GM19467 (cell line): ENCODE data around the gene KCNIP2.

Experiments used
- ATAC-seq: cut with Tn5 transposase; IDR thresholded peaks from one replicate; pipeline ENCODE4 v1.9.1; 2021; ENCODE audit warnings: mild to moderate bottlenecking, moderate library complexity; ENCODE audit not compliant: unreplicated experiment

KCNIP2 gene

DNA sequence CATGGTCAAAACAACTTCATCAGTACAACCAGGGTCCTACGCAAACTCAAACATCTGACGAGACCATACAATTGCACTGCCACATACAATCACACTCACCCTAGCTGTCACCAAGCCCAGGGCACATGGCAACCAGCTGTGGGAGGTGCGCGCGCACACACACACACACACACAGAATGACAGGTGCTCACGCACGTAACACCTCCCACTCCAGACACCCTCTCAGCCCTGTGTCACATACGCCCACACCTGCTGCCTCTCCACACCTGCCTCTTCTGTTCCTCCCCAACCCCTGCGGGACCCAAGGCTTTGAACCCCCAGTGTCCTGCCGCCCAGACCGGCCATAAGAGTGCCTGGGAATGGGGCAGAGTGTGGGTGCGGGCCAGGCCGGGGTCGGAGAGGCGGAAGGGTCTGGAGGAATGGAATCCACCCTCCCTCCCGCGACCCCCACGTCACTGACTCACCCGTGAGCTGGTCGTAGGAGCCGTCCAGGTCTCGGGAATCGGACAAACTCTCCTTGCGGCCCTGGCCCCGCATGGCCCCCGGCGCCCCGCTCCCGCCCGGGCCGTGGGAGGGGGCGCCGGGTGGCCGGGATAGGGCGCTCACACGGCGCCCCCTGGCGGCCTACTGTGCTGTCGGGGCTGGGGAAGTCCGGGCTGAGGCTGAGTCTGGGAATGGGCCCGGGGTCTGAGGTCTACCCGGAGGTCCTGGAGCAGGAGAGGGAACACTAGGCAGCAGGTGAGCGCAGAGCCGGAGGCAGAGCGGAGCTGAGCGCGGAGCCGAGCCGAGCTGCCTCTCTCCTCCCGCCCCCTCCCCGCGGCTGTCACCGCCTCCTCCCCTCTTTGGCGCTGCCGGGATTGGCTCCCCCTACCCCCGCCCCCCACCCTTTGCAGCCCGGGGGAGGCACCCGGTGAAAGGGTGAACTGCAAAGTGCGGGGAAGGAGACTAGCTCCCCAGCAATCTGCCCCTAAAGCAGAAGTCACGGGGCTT is at the start of gene KCNIP2:
Gene KCNIP2, minus strand, starts transcription at position 769 of the 990 bp plus-strand sequence. Its CDS starts 232 bp downstream, at position 537.
- no peak for ATAC-seq

DNA sequence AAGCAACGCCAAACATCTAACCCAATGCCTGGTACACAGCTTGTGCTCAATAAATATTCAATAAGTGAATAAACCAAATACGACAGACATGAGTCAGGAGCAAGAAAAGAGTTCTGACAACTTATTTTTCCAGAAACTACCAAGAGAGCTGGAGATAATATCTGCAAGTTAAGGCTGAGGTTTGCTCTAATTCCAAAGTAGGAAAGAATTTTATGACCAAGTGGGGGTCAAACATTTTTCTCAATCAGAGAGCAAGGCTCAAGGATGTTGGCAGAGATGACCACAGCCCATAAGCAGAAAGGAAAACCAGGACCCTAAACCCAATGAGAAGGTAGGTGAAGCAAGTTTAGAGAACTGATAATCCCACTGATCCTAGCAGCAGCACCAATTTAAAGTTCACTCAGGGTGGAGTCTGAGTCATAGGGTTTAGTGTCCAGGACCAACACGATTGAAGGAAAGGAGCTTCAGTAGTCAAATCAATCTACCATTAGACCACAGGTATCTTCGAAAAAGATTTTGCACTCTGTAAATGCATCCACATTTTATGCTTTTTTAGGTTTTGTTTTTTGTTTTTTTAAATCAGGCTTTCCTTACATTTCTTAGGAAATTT is 49.3 kb upstream of the KCNIP2 start:
- no peak for ATAC-seq

DNA sequence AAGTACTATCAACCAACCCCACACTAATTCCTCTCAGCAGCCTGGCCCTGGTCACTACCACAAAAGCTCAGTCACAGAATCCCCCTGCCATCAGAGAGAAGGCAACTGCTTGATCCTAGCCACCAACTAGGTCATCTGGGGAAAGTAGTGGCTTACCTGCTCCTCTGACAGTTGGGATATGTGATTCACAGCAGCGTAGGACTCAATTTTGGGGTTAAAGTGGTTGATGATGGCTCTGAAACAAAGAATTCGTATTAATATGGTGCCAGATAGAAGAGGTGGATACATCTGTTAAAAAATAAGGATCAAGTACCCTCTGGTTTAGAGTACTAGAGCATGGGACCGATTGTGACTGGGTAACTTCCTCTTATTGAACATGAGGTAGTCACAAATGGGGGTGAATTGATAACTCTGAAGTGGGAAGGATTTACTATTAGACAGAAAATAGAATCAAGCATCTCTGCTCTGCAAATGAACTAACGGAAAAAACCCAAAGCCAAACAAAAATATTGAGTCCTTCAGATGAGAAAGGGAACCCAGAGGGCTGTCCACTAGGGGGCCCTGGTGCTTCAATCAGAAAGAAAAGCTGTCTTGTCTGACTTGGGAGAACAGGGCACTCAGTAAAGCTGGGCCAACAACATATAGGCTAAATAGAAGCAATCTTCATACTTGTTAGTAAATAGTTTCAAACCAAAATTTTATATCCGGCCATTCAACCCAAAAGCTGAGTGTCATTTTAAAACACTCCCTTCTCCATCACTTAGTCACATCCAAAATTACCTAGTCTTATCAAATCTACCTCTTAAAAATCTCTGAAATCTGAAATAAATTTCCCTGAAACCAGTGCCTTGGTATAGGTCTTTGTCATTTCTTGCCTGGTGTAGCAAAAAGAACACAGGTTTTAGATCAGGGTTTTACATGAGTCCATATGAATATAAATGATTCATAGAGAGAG is 45.9 kb upstream of the KCNIP2 start:
- ATAC-seq = no peak

DNA sequence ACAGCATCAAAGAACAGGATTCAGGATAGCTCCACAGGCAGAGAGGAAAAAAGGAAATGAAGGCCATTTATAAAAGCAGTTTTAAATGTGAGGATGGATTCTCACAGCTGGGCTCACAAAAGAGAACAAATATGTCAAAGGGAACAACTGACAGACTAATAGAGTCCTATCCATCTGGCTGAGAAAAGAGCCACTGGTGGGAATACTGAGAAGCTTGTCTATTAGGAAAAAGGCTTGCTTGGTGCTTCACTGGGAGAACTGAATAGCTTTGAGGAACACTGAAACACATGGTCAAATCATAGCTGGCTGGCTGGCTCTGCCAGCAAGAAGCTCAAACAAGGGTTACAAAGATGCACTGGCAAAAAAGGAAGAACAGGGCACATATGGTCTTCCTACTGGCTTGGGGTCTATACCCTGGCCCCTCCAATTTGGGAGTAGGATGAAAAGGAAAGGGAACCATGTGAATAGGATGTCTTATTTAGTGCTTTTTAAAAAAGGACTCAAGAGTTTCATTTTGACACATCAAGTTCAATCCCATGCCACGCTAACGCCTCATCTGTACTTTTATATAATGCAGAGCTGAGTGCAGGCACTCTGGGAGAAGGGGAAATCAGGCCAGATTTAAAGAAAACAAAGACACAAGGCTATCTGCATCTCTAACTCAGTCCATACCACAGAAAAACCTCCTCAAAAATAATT is 44.8 kb upstream of the KCNIP2 start:
- no peak for ATAC-seq

DNA sequence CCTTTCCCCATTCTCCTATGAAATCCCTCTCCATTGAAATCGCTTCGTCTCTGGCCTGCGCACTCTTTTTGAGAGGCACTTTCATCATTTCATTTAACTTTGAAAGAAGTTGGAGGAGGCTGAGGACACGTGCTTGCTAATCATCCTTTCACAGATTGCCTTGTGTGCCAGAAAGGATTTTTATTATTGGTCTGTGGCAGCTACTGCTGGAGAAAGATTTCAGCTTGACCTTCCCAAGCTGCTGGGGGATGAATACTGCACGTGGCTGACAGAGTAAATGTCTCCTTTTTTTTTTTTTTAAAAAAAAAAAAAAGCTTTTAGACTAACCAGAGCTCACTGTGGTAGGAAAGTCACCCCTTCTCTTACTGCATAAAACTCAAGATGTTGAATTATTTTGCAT is 44.2 kb upstream of the KCNIP2 start:
- no peak for ATAC-seq

DNA sequence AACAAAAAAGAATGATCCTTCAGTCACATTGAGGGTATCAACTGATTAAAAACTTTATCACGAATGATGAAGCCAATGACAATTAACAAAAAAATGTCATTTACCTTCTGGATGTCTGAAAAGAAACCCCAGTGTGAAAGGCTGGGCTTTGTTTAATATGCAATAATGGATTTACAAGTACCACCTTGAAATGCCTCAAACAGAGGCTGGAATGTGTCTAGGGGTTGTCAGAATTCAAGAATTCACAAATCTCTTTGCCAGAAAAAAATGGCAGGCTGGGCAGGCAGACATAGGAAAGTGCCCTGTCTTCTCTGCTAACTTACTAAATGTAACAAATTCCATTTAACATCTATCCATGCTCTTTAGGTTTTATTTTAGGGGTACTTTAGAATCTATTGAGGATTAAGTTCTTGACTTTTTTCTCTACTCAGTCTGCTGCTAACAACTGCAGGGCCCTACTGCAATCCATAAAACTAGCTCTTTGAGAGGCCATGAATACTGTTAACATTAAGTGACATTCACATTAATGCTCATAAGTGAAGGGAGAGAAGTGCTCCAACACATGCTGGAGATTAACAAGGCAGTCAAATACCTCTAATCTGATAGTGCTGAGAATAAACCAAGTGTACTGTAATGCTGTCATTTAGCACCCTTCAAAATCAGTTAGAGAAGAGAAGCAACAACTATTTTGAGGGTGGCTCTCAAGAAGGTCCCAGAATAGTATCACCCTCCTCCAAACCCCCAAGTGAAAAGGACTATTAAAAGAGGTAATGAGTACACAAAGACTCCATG is 43.1 kb upstream of the KCNIP2 start:
- ATAC-seq = no peak

DNA sequence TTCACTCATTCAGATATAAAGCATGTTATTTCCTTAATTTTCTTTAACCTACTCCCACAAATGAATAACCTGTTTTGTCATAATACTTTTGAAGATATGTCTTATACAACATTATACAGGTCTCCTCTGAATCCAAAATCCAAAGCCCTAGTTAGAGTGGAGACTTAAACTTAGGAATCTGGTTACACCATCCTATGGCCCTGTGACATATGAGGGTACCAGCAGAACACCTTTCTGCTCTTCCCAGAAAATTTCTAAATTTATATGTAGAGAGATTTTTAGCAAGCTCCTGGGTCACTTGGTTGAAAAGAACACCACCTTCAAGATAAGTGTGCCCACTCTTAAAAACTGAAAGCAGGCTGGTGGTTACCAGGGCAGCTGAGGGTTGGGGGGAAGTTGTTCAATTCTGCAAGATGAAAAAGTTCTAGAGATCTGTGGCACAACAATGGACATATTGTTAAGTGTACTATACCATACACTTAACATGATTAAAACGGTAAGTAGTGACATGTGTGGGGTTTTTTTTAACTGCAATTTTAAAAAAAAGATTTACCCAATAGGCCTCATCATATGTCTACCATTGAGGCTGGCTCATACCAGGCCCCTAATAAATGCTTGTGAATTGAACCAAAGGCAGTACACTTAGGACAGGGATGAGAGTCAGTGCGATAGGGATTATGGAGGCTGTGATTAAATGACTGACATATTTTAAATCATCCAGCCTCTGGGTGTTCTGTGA is 37.6 kb upstream of the KCNIP2 start:
- no peak for ATAC-seq

DNA sequence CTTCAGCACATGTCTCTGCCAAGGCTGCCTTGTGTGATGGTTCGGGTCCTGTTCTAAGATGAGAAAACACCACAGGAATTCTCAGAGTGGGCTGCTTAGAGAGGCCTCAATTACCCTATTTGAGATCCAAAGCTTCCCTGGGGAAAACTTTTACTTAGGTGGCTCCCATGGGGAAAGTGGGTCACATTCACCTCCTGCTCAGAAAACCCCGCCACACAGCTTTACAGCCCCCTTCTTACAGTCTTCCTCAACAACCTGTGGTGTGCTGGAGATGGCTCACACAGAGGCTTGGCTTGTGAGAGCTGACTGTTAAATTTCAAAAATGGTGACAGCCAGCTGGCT is 36.6 kb upstream of the KCNIP2 start:
- no peak for ATAC-seq

DNA sequence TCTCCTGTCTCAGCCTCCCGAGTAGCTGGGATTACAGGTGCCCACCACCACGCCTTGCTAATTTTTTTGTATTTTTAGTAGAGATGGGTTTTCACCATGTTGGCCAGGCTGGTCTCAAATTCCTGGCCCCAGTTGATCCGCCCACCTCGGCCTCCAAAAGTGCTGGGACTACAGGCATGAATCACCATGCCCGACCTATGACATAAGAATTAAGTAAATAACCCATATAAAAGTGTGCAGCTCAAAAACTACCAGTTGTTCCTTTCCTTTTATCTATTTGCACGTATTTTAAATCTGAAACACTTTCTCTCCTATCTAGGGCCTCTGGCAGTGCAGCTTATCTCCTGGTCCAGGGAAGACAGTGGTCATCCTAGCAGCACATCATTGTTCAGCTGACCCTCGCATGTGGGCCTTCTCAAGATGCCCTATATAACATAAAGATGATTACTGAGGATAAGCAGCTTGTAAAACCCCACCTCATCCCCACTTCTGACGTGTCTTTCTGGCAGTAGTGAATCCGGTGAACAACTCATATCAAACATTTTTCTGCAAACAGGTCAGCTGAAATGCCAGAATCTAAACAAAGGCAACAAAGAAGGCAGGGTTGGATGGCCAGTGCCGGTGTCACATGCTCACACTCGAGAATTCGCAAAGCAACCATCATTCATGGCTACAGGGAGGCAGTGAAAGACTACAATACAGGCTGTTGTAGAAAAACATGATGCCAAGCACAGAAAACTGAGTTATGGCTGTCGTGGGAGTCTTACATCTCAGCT is 36.0 kb upstream of the KCNIP2 start:
- no peak for ATAC-seq

DNA sequence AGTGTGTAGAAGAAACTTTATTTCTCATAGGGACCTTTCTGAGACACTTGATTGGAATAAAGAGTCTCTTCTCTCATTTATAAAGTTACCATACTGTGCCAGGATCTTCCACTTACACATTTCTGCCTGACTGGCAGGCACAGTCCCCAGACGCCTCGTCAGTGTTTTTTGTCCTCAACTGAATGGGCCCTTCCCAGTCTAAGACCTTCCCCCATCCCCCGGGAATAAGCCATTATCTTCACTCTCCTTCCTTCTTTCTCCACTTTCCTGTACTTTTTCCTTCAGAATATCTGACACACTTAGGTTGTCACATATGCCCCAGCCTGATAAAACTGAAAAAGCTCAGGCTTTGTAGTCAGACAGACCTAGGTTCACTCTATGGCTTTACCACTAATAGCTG is 35.3 kb upstream of the KCNIP2 start:
- ATAC-seq = no peak

DNA sequence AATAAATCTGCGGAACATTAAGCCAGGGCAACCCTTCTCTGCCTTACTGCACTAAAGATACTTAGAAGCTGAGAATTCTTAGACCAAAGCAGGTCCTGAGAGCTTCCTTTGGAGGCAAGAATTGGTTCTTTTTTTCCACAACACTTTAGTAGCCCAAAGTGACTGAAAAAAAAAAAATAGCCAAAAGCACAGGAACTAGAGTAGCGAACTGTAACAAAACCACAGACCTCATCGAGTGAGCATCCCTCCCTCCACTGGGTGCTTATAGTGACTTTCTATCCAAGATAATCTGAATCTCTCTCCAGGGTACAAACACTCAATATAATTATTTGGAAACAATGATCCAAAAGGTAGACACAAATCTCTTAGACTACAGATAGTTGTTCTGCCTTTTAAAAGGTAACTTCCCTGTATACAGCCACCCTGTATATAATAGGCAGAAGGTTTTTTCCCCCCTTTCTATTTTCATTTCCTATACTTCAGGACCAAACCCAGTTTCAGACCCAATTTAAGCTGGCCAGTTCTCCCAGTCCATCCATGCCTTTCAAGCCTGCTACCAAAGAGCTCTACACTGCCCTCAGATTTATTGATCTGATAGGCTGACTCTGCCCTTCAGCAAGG is 31.6 kb upstream of the KCNIP2 start:
- ATAC-seq = no peak

DNA sequence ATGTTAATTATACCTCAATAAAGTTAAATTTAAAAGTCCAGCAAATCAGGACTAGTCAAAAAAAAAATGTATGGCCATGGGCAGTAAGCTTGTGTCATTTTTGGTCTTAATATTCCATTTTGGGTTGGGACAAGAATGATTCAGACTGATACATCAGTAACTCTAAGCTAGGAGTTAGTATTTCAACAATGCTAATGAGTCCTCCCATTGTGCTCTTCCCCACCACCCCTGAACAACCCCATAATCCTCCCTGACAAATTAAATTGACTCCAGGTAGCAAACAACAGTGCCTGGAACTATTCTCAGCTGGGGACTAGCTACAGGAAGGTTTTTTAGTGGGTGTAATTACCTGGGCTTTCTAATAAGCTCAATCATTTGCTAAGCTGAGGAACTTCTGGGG is 30.7 kb upstream of the KCNIP2 start:
- ATAC-seq = no peak

DNA sequence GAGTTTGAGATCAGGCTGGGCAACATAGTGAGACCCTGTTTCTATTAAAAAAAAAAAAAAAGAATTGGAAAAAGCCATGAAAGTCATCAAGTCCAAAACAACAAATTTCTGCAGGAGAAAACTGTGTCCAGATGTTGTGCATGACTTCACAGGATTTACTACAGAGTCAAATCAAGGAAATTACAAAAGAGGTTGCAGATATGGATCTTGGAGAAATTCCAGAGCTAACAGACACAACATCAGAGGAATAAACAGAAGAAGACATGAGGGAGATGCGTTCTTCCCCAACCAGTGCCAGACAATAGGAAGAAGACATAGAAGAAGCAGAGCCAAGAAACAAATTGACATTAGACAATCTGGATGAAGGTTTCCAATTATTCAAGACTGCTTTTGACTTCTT is 24.3 kb upstream of the KCNIP2 start:
- ATAC-seq = no peak

DNA sequence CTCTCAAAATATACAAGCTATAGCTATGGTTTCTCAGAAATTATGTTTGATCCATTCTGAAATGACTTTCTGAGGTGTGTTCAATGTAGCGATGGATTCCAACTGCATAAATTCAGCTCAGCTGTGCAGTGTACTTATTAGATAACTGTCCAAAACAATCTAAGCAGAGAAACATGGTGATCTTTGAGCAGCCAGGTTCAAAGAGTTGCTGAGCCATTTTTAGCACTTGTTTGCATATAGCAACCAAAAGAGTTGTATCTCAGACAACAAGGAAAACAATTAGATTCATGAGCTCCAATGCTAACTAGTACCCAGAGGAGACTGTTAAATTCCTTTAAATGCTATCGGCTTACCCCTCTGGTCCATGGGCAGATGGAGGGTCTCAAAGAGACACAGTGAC is 15.9 kb upstream of the KCNIP2 start:
- no peak for ATAC-seq

DNA sequence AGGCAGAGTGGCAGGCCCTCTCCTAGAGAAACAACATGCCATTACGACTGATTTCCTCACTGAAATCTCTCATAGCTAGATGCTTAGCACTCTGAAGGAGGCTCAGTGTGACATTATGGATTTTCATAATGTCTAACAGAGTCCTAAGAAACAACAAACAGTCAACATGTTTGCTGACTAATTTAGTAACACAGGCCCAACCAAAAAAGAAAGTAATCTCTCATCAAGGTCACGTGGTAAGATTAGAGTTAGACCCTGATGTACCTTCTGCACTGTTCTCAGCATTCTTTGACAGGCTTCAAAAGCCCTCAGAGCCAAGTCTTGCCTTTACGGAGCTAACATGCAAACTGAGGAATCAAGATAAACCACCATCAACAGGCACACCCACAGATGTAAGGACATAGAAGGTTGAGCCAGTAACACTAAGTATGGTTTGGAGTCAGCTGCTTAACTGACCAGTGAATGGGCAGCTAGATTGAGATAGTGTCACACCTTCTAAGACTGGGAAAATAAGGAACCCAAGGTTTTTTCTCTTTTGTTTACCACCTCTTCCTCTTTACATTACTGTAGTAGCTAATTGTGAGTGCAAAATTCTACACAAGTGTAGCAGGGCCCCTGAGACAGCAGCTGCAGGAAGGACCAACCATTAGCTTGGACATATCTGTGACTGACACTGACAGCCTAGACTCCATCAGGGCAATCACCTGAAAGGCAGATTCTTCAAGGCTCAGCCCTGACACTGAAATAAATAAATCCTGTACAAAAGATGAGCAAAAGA is 15.3 kb upstream of the KCNIP2 start:
- peak; percentile 57 for ATAC-seq

DNA sequence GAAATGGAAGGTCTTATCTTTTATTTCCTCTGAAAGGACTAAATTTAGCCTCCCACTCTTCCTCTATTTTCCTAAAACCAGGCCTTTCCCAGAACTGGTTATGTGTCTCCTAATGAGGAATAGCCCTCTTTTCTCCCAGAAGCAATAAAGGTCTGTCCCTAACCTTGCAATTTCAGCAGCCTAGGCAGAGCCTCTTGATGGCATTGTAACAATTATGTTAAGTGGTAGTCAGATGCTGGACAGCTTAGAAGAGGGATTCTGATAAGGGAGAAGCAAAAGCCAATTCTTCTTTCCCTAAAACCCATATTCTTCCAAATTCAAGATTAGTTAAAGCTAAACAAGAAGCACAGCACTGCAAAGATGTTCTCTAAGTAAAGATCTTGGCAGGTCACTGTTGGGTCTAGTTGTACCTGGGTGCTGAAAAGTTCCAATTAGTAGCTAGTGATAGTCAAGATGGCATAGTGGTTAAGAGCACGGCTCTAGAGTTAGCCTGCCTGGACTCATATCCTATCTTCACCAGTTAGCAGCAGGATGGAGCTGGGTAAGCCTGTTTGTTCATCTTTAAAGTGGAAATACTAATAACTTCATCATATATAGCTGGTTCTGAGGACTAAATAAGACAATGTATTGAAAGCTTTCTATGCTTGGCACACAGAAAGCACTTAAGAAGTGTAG is 14.3 kb upstream of the KCNIP2 start:
- no peak for ATAC-seq

DNA sequence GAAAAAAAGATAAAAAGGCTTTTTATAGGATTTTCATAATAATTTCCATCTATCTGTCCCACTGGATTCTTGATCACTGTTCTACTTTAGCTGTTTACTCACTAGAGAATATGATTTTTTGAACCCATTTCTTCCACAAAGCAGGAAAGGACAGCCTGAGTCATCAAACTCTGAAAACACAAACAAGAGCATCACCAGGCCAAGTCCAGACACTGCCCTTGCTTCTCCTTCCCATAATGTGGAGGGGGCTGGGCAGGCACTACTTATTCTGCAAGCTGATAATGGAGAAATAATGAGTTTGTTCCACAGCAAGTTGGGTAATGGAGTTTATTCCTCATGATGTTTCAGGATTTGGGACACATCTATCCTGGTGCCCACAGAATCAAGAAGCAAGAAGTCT is 13.0 kb upstream of the KCNIP2 start:
- ATAC-seq = no peak
